ENCODE results near the gene CDH12. TPM values are rescaled to one million over a fixed set of nuclear protein-coding genes. Genes with fewer than 3 reads are reported as not detected.

Gene CDH12
- total RNA-seq, 4 donors from 2014 or later = not detected

DNA sequence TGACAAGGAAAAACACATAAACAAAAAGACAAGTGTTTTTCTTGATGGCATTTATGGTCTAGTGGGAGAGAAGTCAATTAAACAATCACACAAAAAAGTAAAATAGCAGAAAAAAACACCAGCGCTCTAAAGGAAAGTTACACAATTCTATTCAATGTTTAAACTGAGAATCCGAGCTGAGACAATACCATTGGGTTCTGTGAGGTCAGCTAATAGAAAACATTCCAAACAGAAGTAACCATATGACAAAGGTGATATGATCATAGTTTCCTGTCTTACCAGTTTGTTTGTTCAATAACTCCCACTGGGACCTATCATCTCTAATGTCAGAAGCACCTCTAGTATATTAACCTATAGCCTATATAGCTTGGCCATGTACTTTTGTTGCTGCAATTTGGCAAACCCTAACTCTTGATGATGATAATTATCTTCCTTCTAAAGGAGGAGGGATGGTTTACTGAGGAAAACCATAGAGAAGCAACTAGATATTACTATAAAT is 1030.0 kb downstream of the CDH12 start:
- intact Hi-C loops (cut with DNase I) = no loop called here
- WGBS = 75% methylated on average over 2 of the region's 2 CpGs
- no peak for DNase-seq (ENCODE audit: extremely low spot score)
- Histone ChIP-seq H3K9me3 (no peaks in the 10 kb centered on the region), H3K4me3 (no peak overlapping the region), H3K27me3 (no peaks in the 10 kb centered on the region), H3K4me1 (no peaks in the 10 kb centered on the region), H3K36me3 (no peaks in the 10 kb centered on the region), H3K27ac (replicated peaks in 1 of 4) (no peak overlapping the region)
- no peak for TF ChIP-seq EP300 (IDR thresholded peaks at IDR 0.05)
- no peak for TF ChIP-seq POLR2AphosphoS5 (IDR thresholded peaks at IDR 0.05)
- TF ChIP-seq, protein P1, sequence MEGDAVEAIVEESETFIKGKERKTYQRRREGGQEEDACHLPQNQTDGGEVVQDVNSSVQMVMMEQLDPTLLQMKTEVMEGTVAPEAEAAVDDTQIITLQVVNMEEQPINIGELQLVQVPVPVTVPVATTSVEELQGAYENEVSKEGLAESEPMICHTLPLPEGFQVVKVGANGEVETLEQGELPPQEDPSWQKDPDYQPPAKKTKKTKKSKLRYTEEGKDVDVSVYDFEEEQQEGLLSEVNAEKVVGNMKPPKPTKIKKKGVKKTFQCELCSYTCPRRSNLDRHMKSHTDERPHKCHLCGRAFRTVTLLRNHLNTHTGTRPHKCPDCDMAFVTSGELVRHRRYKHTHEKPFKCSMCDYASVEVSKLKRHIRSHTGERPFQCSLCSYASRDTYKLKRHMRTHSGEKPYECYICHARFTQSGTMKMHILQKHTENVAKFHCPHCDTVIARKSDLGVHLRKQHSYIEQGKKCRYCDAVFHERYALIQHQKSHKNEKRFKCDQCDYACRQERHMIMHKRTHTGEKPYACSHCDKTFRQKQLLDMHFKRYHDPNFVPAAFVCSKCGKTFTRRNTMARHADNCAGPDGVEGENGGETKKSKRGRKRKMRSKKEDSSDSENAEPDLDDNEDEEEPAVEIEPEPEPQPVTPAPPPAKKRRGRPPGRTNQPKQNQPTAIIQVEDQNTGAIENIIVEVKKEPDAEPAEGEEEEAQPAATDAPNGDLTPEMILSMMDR (IDR thresholded peaks at IDR 0.05) = no peak
- TF ChIP-seq POLR2A (IDR thresholded peaks at IDR 0.05; ENCODE audit: low read depth) = no peak

GRCh38 chr5:21820527-21820926 is 1032.6 kb downstream of the CDH12 start:
- TF ChIP-seq POLR2AphosphoS5 (IDR thresholded peaks at IDR 0.05) = no peak
- TF ChIP-seq EP300 (IDR thresholded peaks at IDR 0.05) = no peak
- TF ChIP-seq, protein P1 (IDR thresholded peaks at IDR 0.05) = no peak
- 35% methylated on average over 5 of the region's 5 CpGs for WGBS
- H3K27me3 ChIP-seq = no peaks in the 10 kb centered on the region
- no peak overlapping the region for H3K4me3 ChIP-seq
- no peaks in the 10 kb centered on the region for H3K4me1 ChIP-seq
- no peaks in the 10 kb centered on the region for H3K36me3 ChIP-seq
- DNase-seq (ENCODE audit: extremely low spot score) = no peak
- intact Hi-C loops (cut with DNase I) = no loop called here
- H3K9me3 ChIP-seq = no peaks in the 10 kb centered on the region
- H3K27ac ChIP-seq (replicated peaks in 1 of 4) = no peak overlapping the region

DNA sequence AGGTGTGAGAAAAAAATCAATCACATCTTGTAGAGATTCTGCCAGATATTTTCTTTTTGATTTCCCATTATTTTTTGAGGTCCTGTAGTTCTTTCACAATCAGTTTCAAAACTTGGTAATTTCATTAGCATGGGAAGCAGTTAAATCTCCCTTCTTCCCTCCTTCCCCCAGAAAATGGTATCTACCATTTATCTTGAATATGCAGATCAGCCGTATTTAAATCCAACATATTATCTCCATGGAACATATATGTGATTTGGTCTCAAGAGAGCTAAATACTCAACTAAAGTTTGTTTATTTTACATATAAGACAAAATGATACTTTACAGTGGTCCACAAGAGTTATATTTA is 1034.8 kb downstream of the CDH12 start:
- no peaks in the 10 kb centered on the region for H3K4me1 ChIP-seq
- intact Hi-C loops (cut with DNase I) = no loop called here
- TF ChIP-seq, protein P1 (IDR thresholded peaks at IDR 0.05) = no peak
- no peak for TF ChIP-seq POLR2AphosphoS5 (IDR thresholded peaks at IDR 0.05)
- no peak for TF ChIP-seq POLR2A (IDR thresholded peaks at IDR 0.05; ENCODE audit: low read depth)
- no peak for TF ChIP-seq EP300 (IDR thresholded peaks at IDR 0.05)
- H3K36me3 ChIP-seq = no peaks in the 10 kb centered on the region
- 80% methylated on average over 1 of the region's 1 CpG for WGBS
- peak overlapping the region in 3 of 4 donors; percentile 10 to 22 (median 13) for H3K4me3 ChIP-seq
- H3K27me3 ChIP-seq = no peaks in the 10 kb centered on the region
- H3K9me3 ChIP-seq = no peaks in the 10 kb centered on the region
- no peak overlapping the region for H3K27ac ChIP-seq (replicated peaks in 1 of 4)
- DNase-seq (ENCODE audit: extremely low spot score) = no peak

GRCh38 chr5:21817668-21818369 is 1035.3 kb downstream of the CDH12 start:
- H3K4me3 ChIP-seq = peak overlapping the region; percentile 2 to 22 (median 12)
- no peak overlapping the region for H3K27ac ChIP-seq (replicated peaks in 1 of 4)
- H3K9me3 ChIP-seq = no peaks in the 10 kb centered on the region
- DNase-seq (ENCODE audit: extremely low spot score) = no peak
- no peaks in the 10 kb centered on the region for H3K27me3 ChIP-seq
- intact Hi-C loops (cut with DNase I) = no loop called here
- WGBS = 36% methylated on average over 5 of the region's 5 CpGs
- no peaks in the 10 kb centered on the region for H3K36me3 ChIP-seq
- TF ChIP-seq, protein P1 (IDR thresholded peaks at IDR 0.05) = peak in 1 of 3 experiments; percentile 28
- TF ChIP-seq POLR2AphosphoS5 (IDR thresholded peaks at IDR 0.05) = no peak
- no peaks in the 10 kb centered on the region for H3K4me1 ChIP-seq
